Liver (tissue), 9 donors: Measurements from ENCODE around the gene BRD4. TPM values are rescaled to one million over a fixed set of nuclear protein-coding genes. Genes with fewer than 3 reads are reported as not detected.

Experiments used
- DNase-seq: peaks from one replicate; pipeline ENCODE4 v3.0.0-alpha.2; 2017; ENCODE audit warnings: low spot score
- H3K27ac ChIP-seq, 2 donors: one replicate each; pipeline ENCODE4 v1.7.0; 2013; ENCODE audit warnings: inconsistent platforms in 2 of 2, low read length in 2 of 2, control low read depth in 1 of 2, low read depth in 1 of 2, mild to moderate bottlenecking in 1 of 2
- H3K27me3 ChIP-seq, 4 donors: one replicate each; pipeline versions ENCODE4 v1.6.1 to v1.7.0; 2013; ENCODE audit warnings: low read length in 3 of 4, inconsistent platforms in 1 of 4, mild to moderate bottlenecking in 1 of 4, moderate library complexity in 1 of 4; ENCODE audit not compliant: control insufficient read depth in 4 of 4, insufficient read depth in 4 of 4
- H3K36me3 ChIP-seq, 4 donors: one replicate each; pipeline versions ENCODE4 v1.6.1 to v1.7.0; 2013; ENCODE audit warnings: low read length in 3 of 4, mild to moderate bottlenecking in 3 of 4, low read depth in 1 of 4, moderate library complexity in 1 of 4; ENCODE audit not compliant: control insufficient read depth in 4 of 4, insufficient read depth in 3 of 4
- H3K4me1 ChIP-seq, 4 donors: one replicate each; pipeline versions ENCODE4 v1.6.1 to v1.7.0; 2013; ENCODE audit warnings: low read length in 3 of 4, mild to moderate bottlenecking in 3 of 4, moderate library complexity in 1 of 4; ENCODE audit not compliant: control insufficient read depth in 4 of 4, insufficient read depth in 4 of 4
- H3K4me3 ChIP-seq, 3 donors: one replicate each; pipeline versions ENCODE4 v1.6.1 to v1.7.0; 2013; ENCODE audit warnings: low read length in 3 of 3, control low read depth in 1 of 3, low read depth in 1 of 3, mild to moderate bottlenecking in 1 of 3
- H3K9ac ChIP-seq, 2 donors: one replicate each; pipeline ENCODE4 v1.7.0; 2013; ENCODE audit warnings: low read length in 2 of 2, mild to moderate bottlenecking in 2 of 2, moderate library complexity in 2 of 2, control low read depth in 1 of 2, low read depth in 1 of 2
- H3K9me3 ChIP-seq, 4 donors: one replicate each; pipeline versions ENCODE4 v1.6.1 to v1.7.0; 2013; ENCODE audit warnings: low read length in 3 of 4; ENCODE audit not compliant: control insufficient read depth in 4 of 4
- ATF3 ChIP-seq: IDR thresholded peaks from 2 replicates; pipeline ENCODE4 v1.6.1; 2016; ENCODE audit warnings: antibody characterized with exemption
- CTCF ChIP-seq: fragments of 150-350 bp; IDR thresholded peaks from 2 replicates; pipeline ENCODE4 v1.5.1; 2017; ENCODE audit warnings: improper control_type of control experiment, low read depth, low read length; ENCODE audit not compliant: missing input control
- EGR1 ChIP-seq, 2 donors: IDR thresholded peaks; 2 replicates each; pipeline ENCODE4 v1.6.1; 2016 to 2018; ENCODE audit warnings: antibody characterized with exemption in 2 of 2, low read depth in 2 of 2
- FOXA1 ChIP-seq: IDR thresholded peaks from 2 replicates; pipeline ENCODE4 v1.6.1; 2016; ENCODE audit warnings: antibody characterized with exemption
- FOXA2 ChIP-seq: IDR thresholded peaks from 2 replicates; pipeline ENCODE4 v1.6.1; 2016; ENCODE audit warnings: antibody characterized with exemption
- GABPA ChIP-seq, 2 donors: IDR thresholded peaks in 1 of 2; conservative IDR thresholded peaks in 1 of 2; 2 replicates each; pipeline ENCODE4 v1.6.1; 2016; ENCODE audit warnings: antibody characterized with exemption in 2 of 2, mild to moderate bottlenecking in 1 of 2, moderate library complexity in 1 of 2
- HNF4A ChIP-seq, 2 donors: conservative IDR thresholded peaks; 2 replicates each; pipeline ENCODE4 v1.6.1; 2016; ENCODE audit warnings: antibody characterized with exemption in 2 of 2, mild to moderate bottlenecking in 2 of 2
- HNF4G ChIP-seq: IDR thresholded peaks from 2 replicates; pipeline ENCODE4 v1.6.1; 2016; ENCODE audit warnings: antibody characterized with exemption
- JUND ChIP-seq, 2 donors: IDR thresholded peaks; 2 replicates each; pipeline ENCODE4 v1.6.1; 2016; ENCODE audit warnings: antibody characterized with exemption in 2 of 2
- MAX ChIP-seq: IDR thresholded peaks from 2 replicates; pipeline ENCODE4 v1.6.1; 2016; ENCODE audit warnings: antibody characterized with exemption
- NR2F2 ChIP-seq: IDR thresholded peaks from 2 replicates; pipeline ENCODE4 v1.6.1; 2016; ENCODE audit warnings: antibody characterized with exemption
- RAD21 ChIP-seq, 2 donors: IDR thresholded peaks; 2 replicates each; pipeline ENCODE4 v1.6.1; 2016; ENCODE audit warnings: antibody characterized with exemption in 2 of 2, mild to moderate bottlenecking in 2 of 2
- REST ChIP-seq: IDR thresholded peaks from 2 replicates; pipeline ENCODE4 v1.6.1; 2016; ENCODE audit warnings: antibody characterized with exemption, mild to moderate bottlenecking
- RXRA ChIP-seq, 2 donors: IDR thresholded peaks; 2 replicates each; pipeline ENCODE4 v1.6.1; 2017 to 2018; ENCODE audit warnings: antibody characterized with exemption in 2 of 2, mild to moderate bottlenecking in 1 of 2
- SP1 ChIP-seq: IDR thresholded peaks from 2 replicates; pipeline ENCODE4 v1.6.1; 2018; ENCODE audit warnings: antibody characterized with exemption, mild to moderate bottlenecking
- TAF1 ChIP-seq: conservative IDR thresholded peaks from 2 replicates; pipeline ENCODE4 v1.6.1; 2016; ENCODE audit warnings: antibody characterized with exemption, mild to moderate bottlenecking
- YY1 ChIP-seq: IDR thresholded peaks from 2 replicates; pipeline ENCODE4 v1.6.1; 2016; ENCODE audit warnings: antibody characterized with exemption, mild to moderate bottlenecking
- ZBTB33 ChIP-seq: IDR thresholded peaks from 2 replicates; pipeline ENCODE4 v1.6.1; 2016; ENCODE audit warnings: antibody characterized with exemption
- WGBS: extraction: QIAGEN DNeasy Blood & Tissue Kit; methylation state at CpG from one replicate; pipeline ENCODE4 v1.1.7; 2013; 5-methylcytosine and 5-hydroxymethylcytosine counted together
- polyA plus RNA-seq, 2 donors: library from polyadenylated mRNA; stranded (reverse) in 1 of 2; unstranded in 1 of 2; fragments of 200-250 nt in 1 of 2; fragments of >200 nt in 1 of 2; fragmentation: Nextera tagmentation in 1 of 2; extraction: Ambion mirVana in 1 of 2; gene quantifications; one replicate each; pipeline versions ENCODE4 v1.2.1 to v1.2.3, GENCODE V29; 2013 to 2015
- total RNA-seq, 2 donors: library from RNA; depleted of rRNA; stranded (reverse); fragments of >200 nt; gene quantifications; one replicate each; pipeline ENCODE4 v1.2.3, GENCODE V29; 2014
- donor health status: healthy.
- donor health status: healthy.
- donor health status: healthy.
- donor health status: healthy.
- donor health status: healthy.

The BRD4 gene
- total and polyA plus RNA-seq, 4 donors = 13.6 to 25.8 (median 20.5) TPM

GRCh38 chr19:15340086-15340485, 7.7 kb upstream of the BRD4 start:
- 97% methylated on average over 4 of the region's 4 CpGs for WGBS
- no peak for DNase-seq
- Histone ChIP-seq H3K9ac (no peak overlapping the region), H3K4me3 (no peak overlapping the region), H3K4me1 (no peaks in the 10 kb centered on the region), H3K27ac (no peak overlapping the region), H3K36me3 (peaks cover 0 to 3% (median 1%) of the 10 kb centered on the region in 4 donors), H3K27me3 (no peaks in the 10 kb centered on the region), H3K9me3 (no peaks in the 10 kb centered on the region)
- TF ChIP-seq GABPA (IDR thresholded peaks at IDR 0.05 in 1 of 2, conservative IDR thresholded peaks at IDR 0.05 in 1 of 2) = no peak
- TF ChIP-seq TAF1 = no peak
- no peak for TF ChIP-seq ZBTB33
- no peak for TF ChIP-seq YY1
- no peak for TF ChIP-seq FOXA2
- TF ChIP-seq MAX = no peak
- no peak for TF ChIP-seq RXRA (IDR thresholded peaks at IDR 0.05)
- TF ChIP-seq REST = no peak
- no peak for TF ChIP-seq SP1
- no peak for TF ChIP-seq EGR1 (IDR thresholded peaks at IDR 0.05; ENCODE audit: low read depth in 2 of 2)
- no peak for TF ChIP-seq HNF4A (conservative IDR thresholded peaks at IDR 0.05)
- no peak for TF ChIP-seq RAD21 (IDR thresholded peaks at IDR 0.05)
- no peak for TF ChIP-seq FOXA1
- no peak for TF ChIP-seq HNF4G
- no peak for TF ChIP-seq JUND (IDR thresholded peaks at IDR 0.05)
- no peak for TF ChIP-seq ATF3
- no peak for TF ChIP-seq NR2F2
- no peak for TF ChIP-seq CTCF

- no peak for DNase-seq
- Histone ChIP-seq H3K9me3 (no peaks in the 10 kb centered on the region), H3K4me3 (no peak overlapping the region), H3K9ac (no peak overlapping the region), H3K27ac (no peak overlapping the region), H3K4me1 (peaks cover 0 to 8% (median 5%) of the 10 kb centered on the region in 4 donors), H3K36me3 (no peaks in the 10 kb centered on the region), H3K27me3 (no peaks in the 10 kb centered on the region)
- WGBS = 84% methylated on average over 8 of the region's 8 CpGs
- TF ChIP-seq EGR1 (IDR thresholded peaks at IDR 0.05; ENCODE audit: low read depth in 2 of 2) (no peak), GABPA (IDR thresholded peaks at IDR 0.05 in 1 of 2, conservative IDR thresholded peaks at IDR 0.05 in 1 of 2) (no peak), ZBTB33 (no peak), NR2F2 (no peak), ATF3 (no peak), FOXA1 (no peak), REST (no peak), HNF4G (no peak), TAF1 (no peak), RAD21 (IDR thresholded peaks at IDR 0.05) (no peak), SP1 (no peak), RXRA (IDR thresholded peaks at IDR 0.05) (no peak), FOXA2 (no peak), JUND (IDR thresholded peaks at IDR 0.05) (no peak)
These were observed 4.9 kb upstream of the BRD4 start for GRCh38 chr19:15337202-15337601.
